A549 (cell line): Measurements from ENCODE around the gene KTN1.

Experiments used
- BHLHE40 ChIP-seq: IDR thresholded peaks from 2 replicates; pipeline ENCODE4 v1.6.1; 2012; ENCODE audit warnings: low read depth, low read length, inconsistent platforms
- EP300 ChIP-seq, 2 experiments: fragments of >200 bp; sonication (Bioruptor Twin); formaldehyde crosslinking; IDR thresholded peaks; 2 replicates in 1 of 2; 3 replicates in 1 of 2; pipeline ENCODE4 v1.6.1; 2016 to 2017
- JUN ChIP-seq, 2 experiments: fragments of >200 bp; sonication (Bioruptor Twin); formaldehyde crosslinking; IDR thresholded peaks; 2 replicates in 1 of 2; 3 replicates in 1 of 2; pipeline ENCODE4 v1.6.1; 2016 to 2017
- MAFK ChIP-seq: fragments of 450-650 bp; IDR thresholded peaks from 2 replicates; pipeline ENCODE4 v1.6.1; 2014; ENCODE audit not compliant: partially characterized antibody
- MAZ ChIP-seq: fragments of 150-350 bp; IDR thresholded peaks from 2 replicates; pipeline ENCODE4 v1.6.1; 2014; ENCODE audit warnings: antibody characterized with exemption, low read depth, low read length, borderline replicate concordance
- MYC ChIP-seq: IDR thresholded peaks from 2 replicates; pipeline ENCODE4 v1.6.1; 2012; ENCODE audit warnings: mild to moderate bottlenecking, inconsistent platforms, low read length, improper control_type of control experiment, borderline replicate concordance
- RFX5 ChIP-seq: fragments of 450-650 bp; IDR thresholded peaks from 2 replicates; pipeline ENCODE4 v1.7.1; 2014; ENCODE audit warnings: antibody characterized with exemption, mild to moderate bottlenecking, moderate library complexity
- TP53 ChIP-seq: fragments of 250-450 bp; sonication (Bioruptor Pico); IDR thresholded peaks from 2 replicates; pipeline ENCODE4 v1.5.0; 2021; ENCODE audit warnings: mild to moderate bottlenecking, moderate library complexity
- ZC3H11A ChIP-seq: fragments of 450-650 bp; IDR thresholded peaks from 2 replicates; pipeline ENCODE4 v1.6.1; 2014; ENCODE audit warnings: antibody characterized with exemption, mild to moderate bottlenecking
- TF ChIP-seq, protein P1 (sequence below): fragments of >200 bp; sonication (Bioruptor Twin); formaldehyde crosslinking; IDR thresholded peaks from 3 replicates; pipeline ENCODE4 v1.5.1; 2016
- TF ChIP-seq, protein P2 (sequence below): fragments of 200-600 bp; sonication (generic); IDR thresholded peaks from 2 replicates; pipeline ENCODE4 v1.6.1; 2016; ENCODE audit warnings: antibody characterized with exemption, mild to moderate bottlenecking, moderate library complexity
- TF ChIP-seq, protein P3 (sequence below): IDR thresholded peaks from 2 replicates; pipeline ENCODE4 v1.6.1; 2012

DNA sequence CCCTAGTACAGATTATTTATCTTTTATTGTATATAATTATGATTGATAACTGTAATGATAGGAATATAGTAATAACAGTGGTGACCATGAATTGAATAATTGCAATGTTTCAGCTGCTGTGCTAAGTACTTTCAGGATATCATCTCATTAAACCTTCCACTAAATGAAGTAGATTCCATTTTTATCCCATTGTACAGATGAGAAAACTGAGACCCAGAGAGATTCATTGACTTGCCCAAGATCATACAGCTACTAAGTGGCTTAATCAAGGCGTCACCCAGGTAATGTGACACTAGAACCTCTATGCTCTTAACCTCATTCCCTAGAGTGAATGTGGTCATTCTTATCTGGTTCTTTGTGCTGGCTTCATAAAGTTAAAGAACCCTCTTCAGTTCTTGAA, 124.6 kb downstream of the KTN1 start:
- TF ChIP-seq BHLHE40 (no peak), MAFK (no peak), TP53 (CRISPR knock-in tag) (no peak), MYC (no peak), RFX5 (no peak), JUN (IDR thresholded peaks at IDR 0.05) (no peak), MAZ (no peak), EP300 (IDR thresholded peaks at IDR 0.05) (no peak), ZC3H11A (no peak)
- TF ChIP-seq, protein P1, sequence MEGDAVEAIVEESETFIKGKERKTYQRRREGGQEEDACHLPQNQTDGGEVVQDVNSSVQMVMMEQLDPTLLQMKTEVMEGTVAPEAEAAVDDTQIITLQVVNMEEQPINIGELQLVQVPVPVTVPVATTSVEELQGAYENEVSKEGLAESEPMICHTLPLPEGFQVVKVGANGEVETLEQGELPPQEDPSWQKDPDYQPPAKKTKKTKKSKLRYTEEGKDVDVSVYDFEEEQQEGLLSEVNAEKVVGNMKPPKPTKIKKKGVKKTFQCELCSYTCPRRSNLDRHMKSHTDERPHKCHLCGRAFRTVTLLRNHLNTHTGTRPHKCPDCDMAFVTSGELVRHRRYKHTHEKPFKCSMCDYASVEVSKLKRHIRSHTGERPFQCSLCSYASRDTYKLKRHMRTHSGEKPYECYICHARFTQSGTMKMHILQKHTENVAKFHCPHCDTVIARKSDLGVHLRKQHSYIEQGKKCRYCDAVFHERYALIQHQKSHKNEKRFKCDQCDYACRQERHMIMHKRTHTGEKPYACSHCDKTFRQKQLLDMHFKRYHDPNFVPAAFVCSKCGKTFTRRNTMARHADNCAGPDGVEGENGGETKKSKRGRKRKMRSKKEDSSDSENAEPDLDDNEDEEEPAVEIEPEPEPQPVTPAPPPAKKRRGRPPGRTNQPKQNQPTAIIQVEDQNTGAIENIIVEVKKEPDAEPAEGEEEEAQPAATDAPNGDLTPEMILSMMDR = no peak
- TF ChIP-seq, protein P2, sequence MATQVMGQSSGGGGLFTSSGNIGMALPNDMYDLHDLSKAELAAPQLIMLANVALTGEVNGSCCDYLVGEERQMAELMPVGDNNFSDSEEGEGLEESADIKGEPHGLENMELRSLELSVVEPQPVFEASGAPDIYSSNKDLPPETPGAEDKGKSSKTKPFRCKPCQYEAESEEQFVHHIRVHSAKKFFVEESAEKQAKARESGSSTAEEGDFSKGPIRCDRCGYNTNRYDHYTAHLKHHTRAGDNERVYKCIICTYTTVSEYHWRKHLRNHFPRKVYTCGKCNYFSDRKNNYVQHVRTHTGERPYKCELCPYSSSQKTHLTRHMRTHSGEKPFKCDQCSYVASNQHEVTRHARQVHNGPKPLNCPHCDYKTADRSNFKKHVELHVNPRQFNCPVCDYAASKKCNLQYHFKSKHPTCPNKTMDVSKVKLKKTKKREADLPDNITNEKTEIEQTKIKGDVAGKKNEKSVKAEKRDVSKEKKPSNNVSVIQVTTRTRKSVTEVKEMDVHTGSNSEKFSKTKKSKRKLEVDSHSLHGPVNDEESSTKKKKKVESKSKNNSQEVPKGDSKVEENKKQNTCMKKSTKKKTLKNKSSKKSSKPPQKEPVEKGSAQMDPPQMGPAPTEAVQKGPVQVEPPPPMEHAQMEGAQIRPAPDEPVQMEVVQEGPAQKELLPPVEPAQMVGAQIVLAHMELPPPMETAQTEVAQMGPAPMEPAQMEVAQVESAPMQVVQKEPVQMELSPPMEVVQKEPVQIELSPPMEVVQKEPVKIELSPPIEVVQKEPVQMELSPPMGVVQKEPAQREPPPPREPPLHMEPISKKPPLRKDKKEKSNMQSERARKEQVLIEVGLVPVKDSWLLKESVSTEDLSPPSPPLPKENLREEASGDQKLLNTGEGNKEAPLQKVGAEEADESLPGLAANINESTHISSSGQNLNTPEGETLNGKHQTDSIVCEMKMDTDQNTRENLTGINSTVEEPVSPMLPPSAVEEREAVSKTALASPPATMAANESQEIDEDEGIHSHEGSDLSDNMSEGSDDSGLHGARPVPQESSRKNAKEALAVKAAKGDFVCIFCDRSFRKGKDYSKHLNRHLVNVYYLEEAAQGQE = no peak
- TF ChIP-seq, protein P3, sequence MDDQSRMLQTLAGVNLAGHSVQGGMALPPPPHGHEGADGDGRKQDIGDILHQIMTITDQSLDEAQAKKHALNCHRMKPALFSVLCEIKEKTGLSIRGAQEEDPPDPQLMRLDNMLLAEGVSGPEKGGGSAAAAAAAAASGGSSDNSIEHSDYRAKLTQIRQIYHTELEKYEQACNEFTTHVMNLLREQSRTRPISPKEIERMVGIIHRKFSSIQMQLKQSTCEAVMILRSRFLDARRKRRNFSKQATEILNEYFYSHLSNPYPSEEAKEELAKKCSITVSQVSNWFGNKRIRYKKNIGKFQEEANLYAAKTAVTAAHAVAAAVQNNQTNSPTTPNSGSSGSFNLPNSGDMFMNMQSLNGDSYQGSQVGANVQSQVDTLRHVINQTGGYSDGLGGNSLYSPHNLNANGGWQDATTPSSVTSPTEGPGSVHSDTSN = no peak
